ENCODE measurements around the gene MEIOB.

MEIOB gene

DNA sequence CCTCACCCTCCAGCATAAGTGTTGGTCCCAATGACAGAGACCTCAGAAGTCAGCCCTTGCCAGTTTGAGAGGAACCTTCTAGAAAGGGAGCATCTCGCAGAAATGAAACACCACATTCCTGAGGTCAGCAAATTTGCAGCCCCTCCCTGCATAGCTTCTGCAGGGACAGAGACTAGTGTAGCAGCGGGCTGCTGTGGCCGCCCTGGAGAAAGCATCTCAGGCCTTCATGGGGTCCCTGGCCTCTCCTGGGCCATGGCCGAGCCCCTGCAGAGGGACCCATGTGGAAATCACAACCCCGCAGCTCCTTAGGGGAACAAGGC lies 34.8 kb upstream of the MEIOB start:
- no peak for DNase-seq (ENCODE audit: low read depth)
- H3K4me3 ChIP-seq (ENCODE audit: control insufficient read depth, low read depth, low read length): no peak overlapping the region
- TF ChIP-seq, protein P1, sequence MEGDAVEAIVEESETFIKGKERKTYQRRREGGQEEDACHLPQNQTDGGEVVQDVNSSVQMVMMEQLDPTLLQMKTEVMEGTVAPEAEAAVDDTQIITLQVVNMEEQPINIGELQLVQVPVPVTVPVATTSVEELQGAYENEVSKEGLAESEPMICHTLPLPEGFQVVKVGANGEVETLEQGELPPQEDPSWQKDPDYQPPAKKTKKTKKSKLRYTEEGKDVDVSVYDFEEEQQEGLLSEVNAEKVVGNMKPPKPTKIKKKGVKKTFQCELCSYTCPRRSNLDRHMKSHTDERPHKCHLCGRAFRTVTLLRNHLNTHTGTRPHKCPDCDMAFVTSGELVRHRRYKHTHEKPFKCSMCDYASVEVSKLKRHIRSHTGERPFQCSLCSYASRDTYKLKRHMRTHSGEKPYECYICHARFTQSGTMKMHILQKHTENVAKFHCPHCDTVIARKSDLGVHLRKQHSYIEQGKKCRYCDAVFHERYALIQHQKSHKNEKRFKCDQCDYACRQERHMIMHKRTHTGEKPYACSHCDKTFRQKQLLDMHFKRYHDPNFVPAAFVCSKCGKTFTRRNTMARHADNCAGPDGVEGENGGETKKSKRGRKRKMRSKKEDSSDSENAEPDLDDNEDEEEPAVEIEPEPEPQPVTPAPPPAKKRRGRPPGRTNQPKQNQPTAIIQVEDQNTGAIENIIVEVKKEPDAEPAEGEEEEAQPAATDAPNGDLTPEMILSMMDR (conservative IDR thresholded peaks at IDR 0.05; ENCODE audit: control insufficient read depth, insufficient read depth, low read depth, low read length): no peak

GRCh38 chr16:1906055-1906845 lies 34.3 kb upstream of the MEIOB start:
- DNase-seq (ENCODE audit: low read depth): no peak
- TF ChIP-seq, protein P1 (conservative IDR thresholded peaks at IDR 0.05; ENCODE audit: control insufficient read depth, insufficient read depth, low read depth, low read length): no peak
- H3K4me3 ChIP-seq (ENCODE audit: control insufficient read depth, low read depth, low read length): no peak overlapping the region

- no peak overlapping the region for H3K4me3 ChIP-seq (ENCODE audit: control insufficient read depth, low read depth, low read length)
- peak; percentile 6 for DNase-seq (ENCODE audit: low read depth)
- TF ChIP-seq, protein P1 (conservative IDR thresholded peaks at IDR 0.05; ENCODE audit: control insufficient read depth, insufficient read depth, low read depth, low read length): no peak
These were observed 32.2 kb upstream of the MEIOB start for GRCh38 chr16:1903845-1904840.

GRCh38 chr16:1903220-1903574 lies 31.2 kb upstream of the MEIOB start:
- H3K4me3 ChIP-seq (ENCODE audit: control insufficient read depth, low read depth, low read length): no peak overlapping the region
- no peak for DNase-seq (ENCODE audit: low read depth)
- TF ChIP-seq, protein P1 (conservative IDR thresholded peaks at IDR 0.05; ENCODE audit: control insufficient read depth, insufficient read depth, low read depth, low read length): no peak

GRCh38 chr16:1902547-1903219 lies 30.7 kb upstream of the MEIOB start:
- DNase-seq (ENCODE audit: low read depth): no peak
- H3K4me3 ChIP-seq (ENCODE audit: control insufficient read depth, low read depth, low read length): no peak overlapping the region
- TF ChIP-seq, protein P1 (conservative IDR thresholded peaks at IDR 0.05; ENCODE audit: control insufficient read depth, insufficient read depth, low read depth, low read length): no peak

DNA sequence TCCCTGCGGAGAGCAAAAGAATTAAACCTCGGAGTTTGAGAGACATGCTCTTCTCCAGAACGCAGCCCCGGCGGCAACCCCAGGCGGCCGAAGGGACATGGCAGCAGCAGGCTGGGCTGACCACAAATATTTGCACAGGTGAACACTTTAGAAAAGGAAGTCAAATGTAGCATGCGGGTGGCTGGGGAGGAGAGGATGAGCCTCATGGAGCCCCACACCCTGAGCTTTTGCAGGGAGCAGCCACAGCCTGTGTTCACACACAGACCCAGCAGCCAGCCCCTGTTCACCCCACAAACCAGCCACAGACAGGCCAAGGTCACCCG lies 28.4 kb upstream of the MEIOB start:
- TF ChIP-seq, protein P1 (conservative IDR thresholded peaks at IDR 0.05; ENCODE audit: control insufficient read depth, insufficient read depth, low read depth, low read length): no peak
- DNase-seq (ENCODE audit: low read depth): no peak

More for the DNA sequence above, 28.4 kb upstream of the MEIOB start:
- no peak overlapping the region for H3K4me3 ChIP-seq (ENCODE audit: control insufficient read depth, low read depth, low read length)
